AG09309 (cell line): Measurements from ENCODE around the gene ZNF483.
A peak's percentile ranks its signal among the peaks of the same experiment; 100 is the strongest.

Source experiments
- DNase-seq: peaks from one replicate; pipeline ENCODE4 v3.0.0-alpha.2; 2010; ENCODE audit warnings: low read depth
- H3K4me3 ChIP-seq: 2 replicates; pipeline ENCODE4 v1.5.1; 2011; ENCODE audit warnings: mild to moderate bottlenecking, low read depth, low read length, moderate library complexity; ENCODE audit not compliant: control insufficient read depth
- CTCF ChIP-seq: IDR thresholded peaks from 2 replicates; pipeline ENCODE4 v1.5.1; 2011; ENCODE audit warnings: mild to moderate bottlenecking, low read depth, low read length, inconsistent platforms; ENCODE audit not compliant: insufficient read depth, control insufficient read depth; ENCODE audit errors: missing control alignments

Gene ZNF483

DNA sequence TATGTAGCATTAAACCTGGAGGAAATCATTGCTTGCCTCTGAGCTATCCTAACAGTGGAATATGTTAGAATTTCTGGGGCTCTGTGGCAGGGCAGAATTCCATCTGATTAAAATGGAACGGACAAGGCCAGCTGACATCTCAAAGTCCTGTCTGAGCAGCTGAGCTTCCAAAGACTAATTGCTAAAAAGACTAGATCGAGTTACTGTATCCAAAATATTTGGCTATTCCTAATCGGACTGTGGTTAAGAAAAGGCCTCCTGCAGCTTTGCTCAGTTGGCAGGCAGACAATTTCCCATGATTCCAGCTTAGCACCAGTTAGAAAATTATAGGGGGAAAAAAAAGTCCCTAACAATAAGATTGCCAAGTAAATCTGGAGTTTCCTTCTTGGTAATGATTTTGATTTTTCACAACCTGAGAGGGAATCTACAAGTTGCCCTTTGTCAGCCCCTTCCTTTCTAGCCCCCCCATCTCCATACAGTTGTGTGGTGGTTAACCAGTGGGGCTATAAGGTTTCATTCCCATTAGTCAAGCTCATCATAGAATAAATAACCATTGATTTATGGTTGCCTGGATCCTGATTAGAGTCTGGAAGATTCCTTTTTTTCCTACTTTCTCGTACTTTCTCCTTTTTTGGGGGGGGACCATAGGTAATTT, 48.1 kb downstream of the ZNF483 start:
- H3K4me3 ChIP-seq, result no peak overlapping the region
- DNase-seq, result peak; percentile 87
- no peak for TF ChIP-seq CTCF

- DNase-seq, result no peak
- no peak overlapping the region for H3K4me3 ChIP-seq
- TF ChIP-seq CTCF, result no peak
Measured at GRCh38 chr9:111582888-111583287, 57.9 kb downstream of the ZNF483 start.

DNA sequence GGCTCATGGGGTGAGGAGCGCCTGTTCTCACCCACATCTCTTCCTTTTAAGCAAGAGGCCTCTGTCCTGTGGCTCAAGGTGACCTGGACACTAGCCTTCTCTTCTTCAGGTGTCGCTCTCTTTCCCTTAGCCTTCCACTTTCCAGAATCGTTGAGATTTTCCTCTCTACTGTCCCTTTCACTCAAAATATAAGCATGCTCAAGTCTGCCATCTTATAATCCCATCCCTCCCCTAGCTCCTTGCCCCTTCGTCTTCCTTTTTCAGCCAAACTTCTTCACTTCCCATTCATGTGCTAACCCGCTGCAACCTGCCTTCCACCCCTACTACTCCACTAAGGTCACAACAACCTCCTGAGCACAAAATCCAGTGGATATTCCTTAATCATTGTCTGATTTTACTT, 61.4 kb downstream of the ZNF483 start:
- no peak for DNase-seq

DNA sequence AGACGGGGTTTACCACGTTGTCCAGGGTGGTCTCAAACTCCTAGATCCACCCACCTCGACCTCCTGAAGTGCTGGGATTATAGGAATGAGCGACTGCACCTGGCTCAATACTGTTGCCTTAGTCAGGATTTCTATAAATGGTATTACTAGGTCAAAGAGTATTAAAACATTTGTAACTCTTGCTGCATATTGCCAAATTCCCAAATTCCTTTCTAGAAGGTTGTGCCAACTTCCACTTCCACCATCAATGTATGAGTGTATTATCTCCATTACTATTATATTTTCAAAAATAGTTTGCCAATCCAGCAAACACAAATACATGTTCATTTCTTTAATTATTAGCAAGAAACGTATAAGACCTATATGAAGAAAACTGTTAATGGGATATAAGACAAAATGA, 63.9 kb downstream of the ZNF483 start:
- TF ChIP-seq CTCF, result no peak
- DNase-seq, result no peak
- no peak overlapping the region for H3K4me3 ChIP-seq

More for the DNA sequence above, 61.4 kb downstream of the ZNF483 start:
- TF ChIP-seq CTCF, result no peak
- H3K4me3 ChIP-seq, result no peak overlapping the region

GRCh38 chr9:111597852-111598732, 73.1 kb downstream of the ZNF483 start:
- no peak for DNase-seq
- TF ChIP-seq CTCF, result peak; percentile 76
- peak overlapping the region; percentile 73 for H3K4me3 ChIP-seq

DNA sequence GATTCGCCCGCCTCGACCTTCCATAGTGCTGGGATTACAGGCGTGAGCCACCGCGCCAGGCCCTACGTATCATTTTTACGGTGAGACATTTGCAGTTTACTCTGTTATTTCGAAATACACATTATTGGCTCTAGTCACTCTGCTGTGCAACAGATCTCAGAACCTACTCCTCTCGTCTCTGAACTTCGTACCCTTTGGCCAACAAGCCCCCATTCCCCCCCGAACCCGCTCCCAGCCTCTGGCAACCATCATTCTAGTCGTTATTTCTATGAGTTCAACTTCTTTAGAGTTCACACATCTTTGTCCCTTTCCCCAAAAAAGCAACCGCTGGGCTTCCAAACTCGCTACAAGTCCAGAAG, 73.7 kb downstream of the ZNF483 start:
- no peak for DNase-seq
- TF ChIP-seq CTCF, result no peak
- peak overlapping the region; percentile 73 for H3K4me3 ChIP-seq
